H1 (cell line): ENCODE results near the gene PLK5. TPM values are rescaled to one million over a fixed set of nuclear protein-coding genes. Genes with fewer than 3 reads are reported as not detected.

ENCODE experiments used
- CTCF ChIA-PET: fragments of 300-600 bp; sonication (Branson Sonifier 250); formaldehyde crosslinking; loops from one replicate; lab custom pipeline; 2021; ENCODE audit not compliant: partially characterized antibody; lab: Charles Lee
- POLR2A ChIA-PET: fragments of 300-600 bp; sonication (Branson Sonifier 250); formaldehyde crosslinking; loops from one replicate; lab custom pipeline; 2021; ENCODE audit warnings: inconsistent platforms; ENCODE audit not compliant: partially characterized antibody; lab: Charles Lee
- DNase-seq, 2 experiments: peaks; one replicate each; pipeline versions ENCODE4 v3.0.0 to v3.0.0-alpha.2; 2010 to 2022; ENCODE audit warnings: low spot score in 2 of 2, low read depth in 1 of 2, mixed read lengths in 1 of 2
- FAIRE-seq: peaks from 2 replicates; lab custom pipeline; 2011; peaks lifted over from hg19 to GRCh38; lab: Jason Lieb, UNC
- H2AFZ ChIP-seq: 2 replicates; pipeline ENCODE4 v1.8.1; 2012; ENCODE audit warnings: low read length, inconsistent platforms
- H2AK5ac ChIP-seq: 2 replicates; pipeline ENCODE4 v1.6.1; 2013; ENCODE audit warnings: low read depth, low read length
- H2BK120ac ChIP-seq: replicated peaks from 2 replicates; pipeline ENCODE3; 2013; ENCODE audit warnings: low read depth, low read length, inconsistent platforms
- H2BK12ac ChIP-seq: 2 replicates; pipeline ENCODE4 v1.6.1; 2013; ENCODE audit warnings: low read depth, low read length
- H2BK15ac ChIP-seq: 2 replicates; pipeline ENCODE4 v1.6.1; 2013; ENCODE audit warnings: low read length
- H2BK20ac ChIP-seq: 2 replicates; pipeline ENCODE4 v1.6.1; 2013; ENCODE audit warnings: low read length
- H2BK5ac ChIP-seq: 2 replicates; pipeline ENCODE4 v1.6.1; 2013; ENCODE audit warnings: low read depth, low read length
- H3K14ac ChIP-seq: 2 replicates; pipeline ENCODE4 v1.6.1; 2013; ENCODE audit warnings: inconsistent platforms; ENCODE audit not compliant: insufficient read length
- H3K18ac ChIP-seq: 2 replicates; pipeline ENCODE4 v1.6.1; 2013; ENCODE audit warnings: low read length; ENCODE audit errors: extremely low read depth
- H3K23ac ChIP-seq: 2 replicates; pipeline ENCODE4 v1.6.1; 2013; ENCODE audit warnings: inconsistent platforms; ENCODE audit not compliant: insufficient read length
- H3K23me2 ChIP-seq: 2 replicates; pipeline ENCODE4 v1.6.1; 2013; ENCODE audit warnings: low read depth, low read length
- H3K27ac ChIP-seq: 2 replicates; pipeline ENCODE4 v1.6.1; 2011; ENCODE audit warnings: low read depth, low read length, inconsistent platforms
- H3K27me3 ChIP-seq, 4 experiments: replicated peaks in 1 of 4; 1 replicate in 1 of 4; 2 replicates in 3 of 4; pipeline versions ENCODE4 v1.6.1 to v1.8.1; 2011 to 2013; ENCODE audit warnings: low read length in 3 of 4, mild to moderate bottlenecking in 3 of 4, inconsistent platforms in 2 of 4, mixed read lengths in 2 of 4, moderate library complexity in 1 of 4; ENCODE audit not compliant: control insufficient read depth in 3 of 4, insufficient read depth in 3 of 4; ENCODE audit errors: extremely low read depth in 1 of 4
- H3K36me3 ChIP-seq, 4 experiments: 2 replicates each; pipeline versions ENCODE4 v1.6.1 to v1.8.1; 2011 to 2013; ENCODE audit warnings: mild to moderate bottlenecking in 4 of 4, low read length in 3 of 4, moderate library complexity in 2 of 4, control low read depth in 1 of 4, inconsistent platforms in 1 of 4; ENCODE audit not compliant: insufficient read depth in 4 of 4, control insufficient read depth in 2 of 4
- H3K4ac ChIP-seq: replicated peaks from 2 replicates; pipeline ENCODE3; 2013; ENCODE audit warnings: low read length, low read depth, mixed read lengths, inconsistent platforms; ENCODE audit not compliant: insufficient read length
- H3K4me1 ChIP-seq, 4 experiments: replicated peaks in 1 of 4; 1 replicate in 1 of 4; 2 replicates in 3 of 4; pipeline versions ENCODE4 v1.6.1 to v1.8.1; 2011 to 2013; ENCODE audit warnings: low read length in 3 of 4, inconsistent platforms in 2 of 4, mixed read lengths in 1 of 4; ENCODE audit not compliant: insufficient read depth in 4 of 4, control insufficient read depth in 3 of 4
- H3K4me2 ChIP-seq, 2 experiments: 2 replicates each; pipeline versions ENCODE4 v1.6.1 to v1.8.1; 2011 to 2013; ENCODE audit warnings: low read depth in 2 of 2, low read length in 2 of 2, control low read depth in 1 of 2, inconsistent platforms in 1 of 2, mild to moderate bottlenecking in 1 of 2; ENCODE audit not compliant: insufficient read depth in 1 of 2
- H3K4me3 ChIP-seq, 4 experiments: fragments of 200-600, 300-600 bp in 1 of 4; sonication (generic), shearing (Covaris generic), sonication (Bioruptor Twin) in 1 of 4; 2 replicates each; pipeline versions ENCODE4 v1.5.1 to v1.8.1; 2011 to 2016; ENCODE audit warnings: low read length in 4 of 4, low read depth in 3 of 4, control low read depth in 2 of 4, inconsistent platforms in 2 of 4, mild to moderate bottlenecking in 2 of 4, mixed read lengths in 1 of 4, moderate library complexity in 1 of 4; ENCODE audit not compliant: insufficient read depth in 2 of 4; ENCODE audit errors: extremely low read depth in 1 of 4
- H3K56ac ChIP-seq: replicated peaks from 2 replicates; pipeline ENCODE3; 2013; ENCODE audit warnings: low read depth, mild to moderate bottlenecking, mixed read lengths, low read length, inconsistent platforms; ENCODE audit not compliant: insufficient read length
- H3K79me1 ChIP-seq: 2 replicates; pipeline ENCODE4 v1.6.1; 2013; ENCODE audit warnings: low read depth, low read length, control low read depth
- H3K79me2 ChIP-seq, 2 experiments: 2 replicates each; pipeline versions ENCODE4 v1.6.1 to v1.8.1; 2012 to 2013; ENCODE audit warnings: low read length in 2 of 2, mild to moderate bottlenecking in 2 of 2, inconsistent platforms in 1 of 2; ENCODE audit not compliant: insufficient read depth in 2 of 2, control insufficient read depth in 1 of 2
- H3K9ac ChIP-seq, 4 experiments: replicated peaks in 1 of 4; 1 replicate in 1 of 4; 2 replicates in 3 of 4; pipeline versions ENCODE4 v1.6.1 to v1.8.1; 2011 to 2013; ENCODE audit warnings: low read depth in 3 of 4, low read length in 3 of 4, control low read depth in 2 of 4, mild to moderate bottlenecking in 2 of 4, moderate library complexity in 2 of 4, inconsistent platforms in 1 of 4; ENCODE audit errors: extremely low read depth in 1 of 4
- H3K9me3 ChIP-seq, 2 experiments: 2 replicates each; pipeline versions ENCODE4 v1.6.1 to v1.8.1; 2012 to 2013; ENCODE audit warnings: mild to moderate bottlenecking in 2 of 2, moderate library complexity in 2 of 2, control low read depth in 1 of 2, inconsistent platforms in 1 of 2, low read depth in 1 of 2, low read length in 1 of 2, mixed read lengths in 1 of 2; ENCODE audit not compliant: insufficient read depth in 2 of 2
- H4K20me1 ChIP-seq, 2 experiments: replicated peaks in 1 of 2; 2 replicates each; pipeline versions ENCODE3 to v1.8.1; 2011 to 2013; ENCODE audit warnings: inconsistent platforms in 2 of 2, low read length in 2 of 2, mild to moderate bottlenecking in 1 of 2; ENCODE audit not compliant: insufficient read depth in 2 of 2, control insufficient read depth in 1 of 2
- H4K5ac ChIP-seq: 2 replicates; pipeline ENCODE4 v1.6.1; 2013; ENCODE audit warnings: low read length, low read depth, mixed read lengths, inconsistent platforms; ENCODE audit not compliant: insufficient read length
- H4K8ac ChIP-seq: 2 replicates; pipeline ENCODE4 v1.8.0; 2013; ENCODE audit warnings: mild to moderate bottlenecking, moderate library complexity, low read length, inconsistent platforms; ENCODE audit not compliant: insufficient read depth; ENCODE audit errors: extremely low read depth
- H4K91ac ChIP-seq: replicated peaks from 2 replicates; pipeline ENCODE3; 2013; ENCODE audit warnings: low read length, mixed read lengths, inconsistent platforms; ENCODE audit not compliant: insufficient read length
- BACH1 ChIP-seq: IDR thresholded peaks from 2 replicates; pipeline ENCODE4 v1.6.1; 2012; ENCODE audit warnings: low read length, improper control_type of control experiment
- BCL11A ChIP-seq, 2 experiments: IDR thresholded peaks; one replicate each; pipeline ENCODE4 v1.6.1; 2011; ENCODE audit warnings: low read depth in 2 of 2, low read length in 2 of 2, mild to moderate bottlenecking in 2 of 2
- CEBPB ChIP-seq: IDR thresholded peaks from 2 replicates; pipeline ENCODE4 v1.6.1; 2012; ENCODE audit warnings: low read depth, low read length
- CREB1 ChIP-seq: IDR thresholded peaks from 2 replicates; pipeline ENCODE4 v1.6.1; 2012; ENCODE audit warnings: inconsistent platforms
- E2F6 ChIP-seq: IDR thresholded peaks from 2 replicates; pipeline ENCODE4 v1.6.1; 2012; ENCODE audit warnings: inconsistent platforms
- EGR1 ChIP-seq: IDR thresholded peaks from 2 replicates; pipeline ENCODE4 v1.6.1; 2011; ENCODE audit warnings: low read depth, low read length, borderline replicate concordance
- RBBP5 ChIP-seq: IDR thresholded peaks from 2 replicates; pipeline ENCODE4 v1.7.1; 2012; ENCODE audit warnings: low read depth, mild to moderate bottlenecking, inconsistent platforms, low read length, moderate library complexity, borderline replicate concordance
- SP1 ChIP-seq: IDR thresholded peaks from 2 replicates; pipeline ENCODE4 v1.6.1; 2011; ENCODE audit warnings: low read depth, low read length
- SUZ12 ChIP-seq: fragments of 200-600 bp; sonication (generic); IDR thresholded peaks from 2 replicates; pipeline ENCODE4 v1.6.1; 2012; ENCODE audit warnings: mild to moderate bottlenecking, inconsistent platforms, low read length, moderate library complexity, mixed read lengths
- YY1 ChIP-seq: IDR thresholded peaks from 2 replicates; pipeline ENCODE4 v1.6.1; 2011; ENCODE audit warnings: low read depth, mild to moderate bottlenecking, low read length
- WGBS, 2 experiments: shearing (Covaris generic) in 1 of 2; methylation state at CpG; one replicate each; pipeline versions ENCODE4 v1.1.6 to v1.1.7; 2013 to 2015; ENCODE audit warnings: low lambda C conversion rate in 2 of 2, mixed read lengths in 2 of 2, inconsistent platforms in 1 of 2, low coverage in 1 of 2, missing lambda C conversion rate in 1 of 2; ENCODE audit not compliant: insufficient replicate concordance in 2 of 2, insufficient coverage in 1 of 2, insufficient read length in 1 of 2; ENCODE audit errors: extremely low coverage in 1 of 2, missing lambda C conversion rate in 1 of 2; 5-methylcytosine and 5-hydroxymethylcytosine counted together
- polyA plus RNA-seq, 7 experiments: library from polyadenylated mRNA; depleted of rRNA in 3 of 7; stranded (reverse) in 5 of 7; unstranded in 2 of 7; fragments of >200 nt in 5 of 7; fragments of 200-250 nt in 2 of 7; gene quantifications; 1 replicate in 5 of 7; 2 replicates in 1 of 7; 4 replicates in 1 of 7; pipeline versions ENCODE4 v1.2.1 to v1.2.3, GENCODE V29; 2011 to 2013; ENCODE audit warnings: missing spikeins in 2 of 7, mixed read lengths in 2 of 7
- total RNA-seq: library from RNA; stranded (reverse); fragmentation: NEBNext Ultra II Directional; extraction: Animal tissue kit (Norgen Biotek cat#: 25700); gene quantifications from 2 replicates; pipeline ENCODE4 v1.2.1, GENCODE V29; 2021

The PLK5 gene
- total and polyA plus RNA-seq, 2 of the 8 experiments (the other 6 are each of a cell fraction or from before 2014, with no cell fraction given), result 0.43 to 0.45 TPM

- H4K8ac ChIP-seq, result no peak overlapping the region
These were observed 2.3 kb downstream of the PLK5 start for GRCh38 chr19:1526066-1526778.

More at GRCh38 chr19:1526066-1526778, 2.3 kb downstream of the PLK5 start:
- Histone ChIP-seq H4K91ac (no peak overlapping the region), H3K9ac (no peak overlapping the region), H2BK12ac (no peak overlapping the region), H2BK120ac (no peak overlapping the region), H2BK5ac (no peak overlapping the region), H4K20me1 (peaks cover 8 to 15% of the 10 kb centered on the region in 2 experiments), H3K9me3 (no peaks in the 10 kb centered on the region), H3K79me1 (no peaks in the 10 kb centered on the region), H4K5ac (no peak overlapping the region), H3K14ac (no peak overlapping the region), H2AK5ac (no peak overlapping the region), H3K36me3 (no peaks in the 10 kb centered on the region; a peak in 1 of 8 replicates), H2BK15ac (no peak overlapping the region), H3K4me3 (no peak overlapping the region), H3K18ac (no peak overlapping the region), H3K27ac (no peak overlapping the region), H3K27me3 (peaks cover 19 to 34% (median 31%) of the 10 kb centered on the region in 4 experiments), H3K4ac (no peak overlapping the region), H2BK20ac (no peak overlapping the region), H3K56ac (no peak overlapping the region), H3K79me2 (no peaks in the 10 kb centered on the region), H2AFZ (no peak overlapping the region), H3K23ac (no peak overlapping the region), H3K4me1 (peaks cover 0 to 3% (median 1%) of the 10 kb centered on the region in 4 experiments; a peak in 3 of 7 replicates), H3K4me2 (no peak overlapping the region), H3K23me2 (peaks cover 8% of the 10 kb centered on the region; the same call in 1 of the 2 replicates)
- peak in 1 of 2 experiments; percentile 43 for DNase-seq
- TF ChIP-seq CREB1, result no peak
- no peak for TF ChIP-seq EGR1
- no peak for TF ChIP-seq BACH1
- no peak for TF ChIP-seq CEBPB
- TF ChIP-seq E2F6, result no peak
- no peak for TF ChIP-seq RBBP5
- TF ChIP-seq YY1, result no peak
- TF ChIP-seq SUZ12, result no peak
- no peak for TF ChIP-seq SP1
- no peak for TF ChIP-seq BCL11A (IDR thresholded peaks at IDR 0.05; ENCODE audit: low read depth in 2 of 2, low read length in 2 of 2)
- ChIA-PET POLR2A (interaction anchor here (0.8 to 1.4 kb wide), 2 partner anchors 10 to 64 kb away, joined by 3 read pairs; no protein-coding TSS in a partner anchor), CTCF (interaction anchor here (1.2 kb wide), 1 partner anchor 60 kb away, joined by 4 read pairs; no protein-coding TSS in a partner anchor)
- WGBS, 2 experiments, result 88% methylated on average over 28 of the region's 33 CpGs; no CpG with 5 or more reads in 1 of the 2 experiments
- FAIRE-seq, result no peak
